H1 (cell line): ENCODE data around the gene NGFR. TPM values are rescaled to one million over a fixed set of nuclear protein-coding genes. Genes with fewer than 3 reads are reported as not detected.

ENCODE experiments used
- CTCF ChIA-PET: fragments of 300-600 bp; sonication (Branson Sonifier 250); formaldehyde crosslinking; loops from one replicate; lab custom pipeline; 2021; ENCODE audit not compliant: partially characterized antibody; lab: Charles Lee
- POLR2A ChIA-PET: fragments of 300-600 bp; sonication (Branson Sonifier 250); formaldehyde crosslinking; loops from one replicate; lab custom pipeline; 2021; ENCODE audit warnings: inconsistent platforms; ENCODE audit not compliant: partially characterized antibody; lab: Charles Lee
- DNase-seq, 2 experiments: peaks; one replicate each; pipeline versions ENCODE4 v3.0.0 to v3.0.0-alpha.2; 2010 to 2022; ENCODE audit warnings: low spot score in 2 of 2, low read depth in 1 of 2, mixed read lengths in 1 of 2
- FAIRE-seq: peaks from 2 replicates; lab custom pipeline; 2011; peaks lifted over from hg19 to GRCh38; lab: Jason Lieb, UNC
- H2AFZ ChIP-seq: 2 replicates; pipeline ENCODE4 v1.8.1; 2012; ENCODE audit warnings: low read length, inconsistent platforms
- H2AK5ac ChIP-seq: 2 replicates; pipeline ENCODE4 v1.6.1; 2013; ENCODE audit warnings: low read depth, low read length
- H2BK120ac ChIP-seq: replicated peaks from 2 replicates; pipeline ENCODE3; 2013; ENCODE audit warnings: low read depth, low read length, inconsistent platforms
- H2BK12ac ChIP-seq: 2 replicates; pipeline ENCODE4 v1.6.1; 2013; ENCODE audit warnings: low read depth, low read length
- H2BK15ac ChIP-seq: 2 replicates; pipeline ENCODE4 v1.6.1; 2013; ENCODE audit warnings: low read length
- H2BK20ac ChIP-seq: 2 replicates; pipeline ENCODE4 v1.6.1; 2013; ENCODE audit warnings: low read length
- H2BK5ac ChIP-seq: 2 replicates; pipeline ENCODE4 v1.6.1; 2013; ENCODE audit warnings: low read depth, low read length
- H3K14ac ChIP-seq: 2 replicates; pipeline ENCODE4 v1.6.1; 2013; ENCODE audit warnings: inconsistent platforms; ENCODE audit not compliant: insufficient read length
- H3K18ac ChIP-seq: 2 replicates; pipeline ENCODE4 v1.6.1; 2013; ENCODE audit warnings: low read length; ENCODE audit errors: extremely low read depth
- H3K23ac ChIP-seq: 2 replicates; pipeline ENCODE4 v1.6.1; 2013; ENCODE audit warnings: inconsistent platforms; ENCODE audit not compliant: insufficient read length
- H3K23me2 ChIP-seq: 2 replicates; pipeline ENCODE4 v1.6.1; 2013; ENCODE audit warnings: low read depth, low read length
- H3K27ac ChIP-seq: 2 replicates; pipeline ENCODE4 v1.6.1; 2011; ENCODE audit warnings: low read depth, low read length, inconsistent platforms
- H3K27me3 ChIP-seq, 4 experiments: replicated peaks in 1 of 4; 1 replicate in 1 of 4; 2 replicates in 3 of 4; pipeline versions ENCODE4 v1.6.1 to v1.8.1; 2011 to 2013; ENCODE audit warnings: low read length in 3 of 4, mild to moderate bottlenecking in 3 of 4, inconsistent platforms in 2 of 4, mixed read lengths in 2 of 4, moderate library complexity in 1 of 4; ENCODE audit not compliant: control insufficient read depth in 3 of 4, insufficient read depth in 3 of 4; ENCODE audit errors: extremely low read depth in 1 of 4
- H3K36me3 ChIP-seq, 4 experiments: 2 replicates each; pipeline versions ENCODE4 v1.6.1 to v1.8.1; 2011 to 2013; ENCODE audit warnings: mild to moderate bottlenecking in 4 of 4, low read length in 3 of 4, moderate library complexity in 2 of 4, control low read depth in 1 of 4, inconsistent platforms in 1 of 4; ENCODE audit not compliant: insufficient read depth in 4 of 4, control insufficient read depth in 2 of 4
- H3K4ac ChIP-seq: replicated peaks from 2 replicates; pipeline ENCODE3; 2013; ENCODE audit warnings: low read length, low read depth, mixed read lengths, inconsistent platforms; ENCODE audit not compliant: insufficient read length
- H3K4me1 ChIP-seq, 4 experiments: replicated peaks in 1 of 4; 1 replicate in 1 of 4; 2 replicates in 3 of 4; pipeline versions ENCODE4 v1.6.1 to v1.8.1; 2011 to 2013; ENCODE audit warnings: low read length in 3 of 4, inconsistent platforms in 2 of 4, mixed read lengths in 1 of 4; ENCODE audit not compliant: insufficient read depth in 4 of 4, control insufficient read depth in 3 of 4
- H3K4me2 ChIP-seq, 2 experiments: 2 replicates each; pipeline versions ENCODE4 v1.6.1 to v1.8.1; 2011 to 2013; ENCODE audit warnings: low read depth in 2 of 2, low read length in 2 of 2, control low read depth in 1 of 2, inconsistent platforms in 1 of 2, mild to moderate bottlenecking in 1 of 2; ENCODE audit not compliant: insufficient read depth in 1 of 2
- H3K4me3 ChIP-seq, 4 experiments: fragments of 200-600, 300-600 bp in 1 of 4; sonication (generic), shearing (Covaris generic), sonication (Bioruptor Twin) in 1 of 4; 2 replicates each; pipeline versions ENCODE4 v1.5.1 to v1.8.1; 2011 to 2016; ENCODE audit warnings: low read length in 4 of 4, low read depth in 3 of 4, control low read depth in 2 of 4, inconsistent platforms in 2 of 4, mild to moderate bottlenecking in 2 of 4, mixed read lengths in 1 of 4, moderate library complexity in 1 of 4; ENCODE audit not compliant: insufficient read depth in 2 of 4; ENCODE audit errors: extremely low read depth in 1 of 4
- H3K56ac ChIP-seq: replicated peaks from 2 replicates; pipeline ENCODE3; 2013; ENCODE audit warnings: low read depth, mild to moderate bottlenecking, mixed read lengths, low read length, inconsistent platforms; ENCODE audit not compliant: insufficient read length
- H3K79me1 ChIP-seq: 2 replicates; pipeline ENCODE4 v1.6.1; 2013; ENCODE audit warnings: low read depth, low read length, control low read depth
- H3K79me2 ChIP-seq, 2 experiments: 2 replicates each; pipeline versions ENCODE4 v1.6.1 to v1.8.1; 2012 to 2013; ENCODE audit warnings: low read length in 2 of 2, mild to moderate bottlenecking in 2 of 2, inconsistent platforms in 1 of 2; ENCODE audit not compliant: insufficient read depth in 2 of 2, control insufficient read depth in 1 of 2
- H3K9ac ChIP-seq, 4 experiments: replicated peaks in 1 of 4; 1 replicate in 1 of 4; 2 replicates in 3 of 4; pipeline versions ENCODE4 v1.6.1 to v1.8.1; 2011 to 2013; ENCODE audit warnings: low read depth in 3 of 4, low read length in 3 of 4, control low read depth in 2 of 4, mild to moderate bottlenecking in 2 of 4, moderate library complexity in 2 of 4, inconsistent platforms in 1 of 4; ENCODE audit errors: extremely low read depth in 1 of 4
- H3K9me3 ChIP-seq, 2 experiments: 2 replicates each; pipeline versions ENCODE4 v1.6.1 to v1.8.1; 2012 to 2013; ENCODE audit warnings: mild to moderate bottlenecking in 2 of 2, moderate library complexity in 2 of 2, control low read depth in 1 of 2, inconsistent platforms in 1 of 2, low read depth in 1 of 2, low read length in 1 of 2, mixed read lengths in 1 of 2; ENCODE audit not compliant: insufficient read depth in 2 of 2
- H4K20me1 ChIP-seq, 2 experiments: replicated peaks in 1 of 2; 2 replicates each; pipeline versions ENCODE3 to v1.8.1; 2011 to 2013; ENCODE audit warnings: inconsistent platforms in 2 of 2, low read length in 2 of 2, mild to moderate bottlenecking in 1 of 2; ENCODE audit not compliant: insufficient read depth in 2 of 2, control insufficient read depth in 1 of 2
- H4K5ac ChIP-seq: 2 replicates; pipeline ENCODE4 v1.6.1; 2013; ENCODE audit warnings: low read length, low read depth, mixed read lengths, inconsistent platforms; ENCODE audit not compliant: insufficient read length
- H4K8ac ChIP-seq: 2 replicates; pipeline ENCODE4 v1.8.0; 2013; ENCODE audit warnings: mild to moderate bottlenecking, moderate library complexity, low read length, inconsistent platforms; ENCODE audit not compliant: insufficient read depth; ENCODE audit errors: extremely low read depth
- H4K91ac ChIP-seq: replicated peaks from 2 replicates; pipeline ENCODE3; 2013; ENCODE audit warnings: low read length, mixed read lengths, inconsistent platforms; ENCODE audit not compliant: insufficient read length
- RAD21 ChIP-seq, 2 experiments: IDR thresholded peaks in 1 of 2; conservative IDR thresholded peaks in 1 of 2; 2 replicates each; pipeline ENCODE4 v1.6.1; 2011; ENCODE audit warnings: low read depth in 2 of 2, low read length in 2 of 2, improper control_type of control experiment in 1 of 2, inconsistent platforms in 1 of 2, mild to moderate bottlenecking in 1 of 2, moderate library complexity in 1 of 2
- RFX5 ChIP-seq: IDR thresholded peaks from 2 replicates; pipeline ENCODE4 v1.6.1; 2011; ENCODE audit warnings: low read depth, low read length, improper control_type of control experiment, borderline replicate concordance
- WGBS, 2 experiments: shearing (Covaris generic) in 1 of 2; methylation state at CpG; one replicate each; pipeline versions ENCODE4 v1.1.6 to v1.1.7; 2013 to 2015; ENCODE audit warnings: low lambda C conversion rate in 2 of 2, mixed read lengths in 2 of 2, inconsistent platforms in 1 of 2, low coverage in 1 of 2, missing lambda C conversion rate in 1 of 2; ENCODE audit not compliant: insufficient replicate concordance in 2 of 2, insufficient coverage in 1 of 2, insufficient read length in 1 of 2; ENCODE audit errors: extremely low coverage in 1 of 2, missing lambda C conversion rate in 1 of 2; 5-methylcytosine and 5-hydroxymethylcytosine counted together
- polyA plus RNA-seq, 7 experiments: library from polyadenylated mRNA; depleted of rRNA in 3 of 7; stranded (reverse) in 5 of 7; unstranded in 2 of 7; fragments of >200 nt in 5 of 7; fragments of 200-250 nt in 2 of 7; gene quantifications; 1 replicate in 5 of 7; 2 replicates in 1 of 7; 4 replicates in 1 of 7; pipeline versions ENCODE4 v1.2.1 to v1.2.3, GENCODE V29; 2011 to 2013; ENCODE audit warnings: missing spikeins in 2 of 7, mixed read lengths in 2 of 7
- total RNA-seq: library from RNA; stranded (reverse); fragmentation: NEBNext Ultra II Directional; extraction: Animal tissue kit (Norgen Biotek cat#: 25700); gene quantifications from 2 replicates; pipeline ENCODE4 v1.2.1, GENCODE V29; 2021
- TF ChIP-seq, protein P1 (sequence below), 3 experiments: IDR thresholded peaks; 1 replicate in 2 of 3; 2 replicates in 1 of 3; pipeline versions ENCODE4 v1.5.1 to v1.6.1; 2011; ENCODE audit warnings: low read length in 3 of 3, mild to moderate bottlenecking in 3 of 3, inconsistent platforms in 2 of 3, low read depth in 1 of 3, moderate library complexity in 1 of 3; ENCODE audit not compliant: insufficient read depth in 1 of 3; ENCODE audit errors: control extremely low read depth in 1 of 3

NGFR gene
- total and polyA plus RNA-seq, 2 of the 8 experiments (the other 6 are each of a cell fraction or from before 2014, with no cell fraction given) = 8.1 to 10.3 TPM

DNA sequence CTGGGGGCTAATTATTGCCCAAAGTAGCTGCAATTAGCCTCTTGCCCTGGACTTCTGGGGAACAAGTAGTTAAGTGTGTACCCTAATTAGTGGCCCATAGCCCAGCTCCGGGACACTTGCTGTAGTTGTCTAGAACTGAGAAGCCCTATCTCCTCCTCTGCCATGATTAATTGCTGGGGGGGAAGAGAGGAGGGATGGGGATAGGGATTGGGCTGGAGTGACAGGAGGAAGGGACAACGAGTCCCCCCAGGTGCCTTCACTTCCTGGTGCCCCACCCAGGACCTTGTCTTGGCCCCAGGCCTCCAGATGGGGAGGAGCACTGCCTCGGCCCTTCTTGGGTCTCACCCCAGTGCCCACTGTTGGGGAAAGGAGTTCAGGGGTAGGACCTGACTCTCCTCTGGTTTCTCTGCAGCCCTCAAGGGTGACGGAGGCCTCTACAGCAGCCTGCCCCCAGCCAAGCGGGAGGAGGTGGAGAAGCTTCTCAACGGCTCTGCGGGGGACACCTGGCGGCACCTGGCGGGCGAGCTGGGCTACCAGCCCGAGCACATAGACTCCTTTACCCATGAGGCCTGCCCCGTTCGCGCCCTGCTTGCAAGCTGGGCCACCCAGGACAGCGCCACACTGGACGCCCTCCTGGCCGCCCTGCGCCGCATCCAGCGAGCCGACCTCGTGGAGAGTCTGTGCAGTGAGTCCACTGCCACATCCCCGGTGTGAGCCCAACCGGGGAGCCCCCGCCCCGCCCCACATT lies 17.4 kb downstream of the NGFR start:
- Histone ChIP-seq H3K4me2 (no peak overlapping the region), H3K9me3 (no peaks in the 10 kb centered on the region), H3K23ac (no peak overlapping the region), H4K91ac (no peak overlapping the region), H3K27ac (no peak overlapping the region), H3K56ac (no peak overlapping the region), H4K5ac (no peak overlapping the region), H3K14ac (no peak overlapping the region), H3K18ac (no peak overlapping the region), H4K8ac (no peak overlapping the region), H2BK20ac (no peak overlapping the region), H3K4me3 (no peak overlapping the region), H3K79me2 (no peaks in the 10 kb centered on the region), H2BK120ac (no peak overlapping the region), H3K4me1 (peaks cover 21 to 59% (median 37%) of the 10 kb centered on the region in 4 experiments), H2BK12ac (no peak overlapping the region), H3K23me2 (peaks cover 2% of the 10 kb centered on the region; the same call in 1 of the 2 replicates), H3K4ac (no peak overlapping the region), H2AFZ (no peak overlapping the region), H3K79me1 (no peaks in the 10 kb centered on the region), H2BK15ac (no peak overlapping the region; the same call in 1 of the 2 replicates), H3K27me3 (no peaks in the 10 kb centered on the region), H4K20me1 (no peaks in the 10 kb centered on the region), H3K9ac (no peak overlapping the region), H2AK5ac (no peak overlapping the region), H3K36me3 (no peaks in the 10 kb centered on the region; a peak in 1 of 8 replicates), H2BK5ac (no peak overlapping the region)
- WGBS, 2 experiments = 80% methylated on average over 9 of the region's 26 CpGs; no CpG with 5 or more reads in 1 of the 2 experiments
- DNase-seq (no peak), FAIRE-seq (no peak)
- ChIA-PET POLR2A (interaction anchor here (0.7 to 1.1 kb wide), 2 partner anchors 15 to 32 kb away, joined by 3 read pairs; no protein-coding TSS in a partner anchor), CTCF (interaction anchor here (0.7 to 15.4 kb wide), 14 partner anchors 11 to 209 kb away, joined by 3 to 210 read pairs (median 11); partner anchors contain the start of gene NGFR)
- TF ChIP-seq RAD21 (IDR thresholded peaks at IDR 0.05 in 1 of 2, conservative IDR thresholded peaks at IDR 0.05 in 1 of 2; ENCODE audit: low read depth in 2 of 2, low read length in 2 of 2) = peak; percentile 25 to 51; a peak in 3 of 4 replicates
- no peak for TF ChIP-seq RFX5
- TF ChIP-seq, protein P1, sequence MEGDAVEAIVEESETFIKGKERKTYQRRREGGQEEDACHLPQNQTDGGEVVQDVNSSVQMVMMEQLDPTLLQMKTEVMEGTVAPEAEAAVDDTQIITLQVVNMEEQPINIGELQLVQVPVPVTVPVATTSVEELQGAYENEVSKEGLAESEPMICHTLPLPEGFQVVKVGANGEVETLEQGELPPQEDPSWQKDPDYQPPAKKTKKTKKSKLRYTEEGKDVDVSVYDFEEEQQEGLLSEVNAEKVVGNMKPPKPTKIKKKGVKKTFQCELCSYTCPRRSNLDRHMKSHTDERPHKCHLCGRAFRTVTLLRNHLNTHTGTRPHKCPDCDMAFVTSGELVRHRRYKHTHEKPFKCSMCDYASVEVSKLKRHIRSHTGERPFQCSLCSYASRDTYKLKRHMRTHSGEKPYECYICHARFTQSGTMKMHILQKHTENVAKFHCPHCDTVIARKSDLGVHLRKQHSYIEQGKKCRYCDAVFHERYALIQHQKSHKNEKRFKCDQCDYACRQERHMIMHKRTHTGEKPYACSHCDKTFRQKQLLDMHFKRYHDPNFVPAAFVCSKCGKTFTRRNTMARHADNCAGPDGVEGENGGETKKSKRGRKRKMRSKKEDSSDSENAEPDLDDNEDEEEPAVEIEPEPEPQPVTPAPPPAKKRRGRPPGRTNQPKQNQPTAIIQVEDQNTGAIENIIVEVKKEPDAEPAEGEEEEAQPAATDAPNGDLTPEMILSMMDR (IDR thresholded peaks at IDR 0.05; ENCODE audit: control extremely low read depth in 1 of 3, insufficient read depth in 1 of 3, low read depth in 1 of 3, low read length in 3 of 3) = peak; percentile 5 to 44 (median 22)
